ENCODE results near the gene LPO.

DNA sequence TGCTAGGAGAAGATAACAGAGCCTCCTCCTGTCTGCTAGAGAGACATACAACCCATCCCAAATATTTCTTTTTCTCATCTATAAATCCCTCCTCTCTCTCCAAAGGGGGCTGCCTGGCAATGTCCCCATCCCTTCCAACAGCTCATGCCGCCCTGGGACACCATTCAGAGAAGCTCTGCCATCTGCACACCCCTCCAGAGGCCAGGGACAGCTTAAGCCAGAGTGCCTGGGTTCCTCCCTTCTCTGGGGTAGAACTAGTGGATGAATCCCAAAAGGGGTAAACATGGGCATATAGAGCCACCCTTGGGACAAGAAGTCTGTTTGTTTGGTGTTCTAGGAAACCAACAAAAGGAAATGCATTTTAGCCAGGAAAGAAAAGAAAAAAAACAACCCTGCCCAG, 2.6 kb upstream of the LPO start:
- TF ChIP-seq, protein P1, sequence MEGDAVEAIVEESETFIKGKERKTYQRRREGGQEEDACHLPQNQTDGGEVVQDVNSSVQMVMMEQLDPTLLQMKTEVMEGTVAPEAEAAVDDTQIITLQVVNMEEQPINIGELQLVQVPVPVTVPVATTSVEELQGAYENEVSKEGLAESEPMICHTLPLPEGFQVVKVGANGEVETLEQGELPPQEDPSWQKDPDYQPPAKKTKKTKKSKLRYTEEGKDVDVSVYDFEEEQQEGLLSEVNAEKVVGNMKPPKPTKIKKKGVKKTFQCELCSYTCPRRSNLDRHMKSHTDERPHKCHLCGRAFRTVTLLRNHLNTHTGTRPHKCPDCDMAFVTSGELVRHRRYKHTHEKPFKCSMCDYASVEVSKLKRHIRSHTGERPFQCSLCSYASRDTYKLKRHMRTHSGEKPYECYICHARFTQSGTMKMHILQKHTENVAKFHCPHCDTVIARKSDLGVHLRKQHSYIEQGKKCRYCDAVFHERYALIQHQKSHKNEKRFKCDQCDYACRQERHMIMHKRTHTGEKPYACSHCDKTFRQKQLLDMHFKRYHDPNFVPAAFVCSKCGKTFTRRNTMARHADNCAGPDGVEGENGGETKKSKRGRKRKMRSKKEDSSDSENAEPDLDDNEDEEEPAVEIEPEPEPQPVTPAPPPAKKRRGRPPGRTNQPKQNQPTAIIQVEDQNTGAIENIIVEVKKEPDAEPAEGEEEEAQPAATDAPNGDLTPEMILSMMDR (IDR thresholded peaks at IDR 0.05; ENCODE audit: poor library complexity): no peak
- TF ChIP-seq EZH2phosphoT487 (IDR thresholded peaks at IDR 0.05; ENCODE audit: low read depth, severe bottlenecking, unreplicated experiment): no peak

Data from hepatocyte (in vitro differentiated cells).